Stimulated activated CD8-positive, alpha-beta memory T cell treated with anti-CD3 and anti-CD28 coated beads, Interleukin-7, amount 100 ng/mL, for 24 hours (primary cell): Measurements from ENCODE around the gene VEZT.
"Not testable (repeated sequence)": the region's sequence is repeated elsewhere in the genome, so short reads cannot be mapped to it uniquely, and the experiment has no call there.

ENCODE experiments used
- DNase-seq: peaks from one replicate; pipeline ENCODE4 v3.0.0-alpha.2; 2020; ENCODE audit warnings: low read depth

VEZT gene

DNA sequence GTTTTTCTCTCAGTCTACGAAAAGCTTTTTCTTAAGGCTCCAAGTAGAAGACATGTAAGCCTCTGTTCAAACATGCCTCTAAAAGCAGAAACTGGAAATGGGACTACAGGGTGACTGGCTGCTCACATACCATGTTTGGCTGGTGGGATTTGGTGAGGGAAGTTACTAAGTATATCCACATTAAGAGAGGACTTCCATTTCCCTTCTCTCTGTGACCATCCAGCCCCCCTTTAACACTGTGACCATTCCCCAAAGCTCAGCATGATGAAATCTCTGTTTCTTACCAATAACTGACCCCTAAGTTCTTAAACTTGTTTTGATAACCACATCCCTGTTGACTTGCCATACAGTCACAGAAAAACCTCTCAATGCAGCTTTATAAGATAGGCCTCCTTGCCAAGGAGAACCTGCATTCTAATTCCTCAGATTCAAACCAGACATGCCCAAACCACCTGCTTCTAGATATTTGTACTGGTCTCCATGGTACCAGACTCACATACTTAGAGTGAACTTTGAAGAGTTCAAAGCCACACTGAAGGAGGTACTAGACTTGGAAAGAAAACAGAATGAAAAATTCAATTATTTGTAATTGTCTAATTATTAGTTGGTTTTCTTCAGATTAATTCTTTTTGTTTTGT lies 102.2 kb downstream of the VEZT start:
- DNase-seq, result no peak

GRCh38 chr12:95321516-95322246 lies 104.1 kb downstream of the VEZT start:
- DNase-seq, result no peak

GRCh38 chr12:95322326-95322725 lies 104.7 kb downstream of the VEZT start:
- DNase-seq, result no peak

DNA sequence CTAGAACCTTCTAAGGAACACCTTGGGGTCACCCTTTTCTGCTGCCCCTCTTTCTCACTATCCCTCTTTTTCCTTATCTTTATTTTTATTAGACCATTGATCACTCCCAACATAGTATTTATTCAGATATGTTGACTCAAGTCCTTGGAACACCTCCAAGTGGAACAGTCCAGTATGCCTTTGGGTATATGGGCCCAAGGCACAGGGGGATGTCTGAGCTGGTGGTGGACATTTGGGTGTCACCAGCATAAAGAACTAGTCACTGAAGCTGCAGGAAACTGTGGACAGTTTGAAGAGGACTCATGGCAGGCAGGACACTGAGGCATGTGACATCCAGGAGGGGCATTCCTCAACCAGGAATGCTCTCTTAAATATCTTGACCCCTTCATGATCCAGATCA lies 105.6 kb downstream of the VEZT start:
- no peak for DNase-seq

GRCh38 chr12:95324246-95324645 lies 106.6 kb downstream of the VEZT start:
- not testable (repeated sequence) for DNase-seq

GRCh38 chr12:95325501-95325900 lies 107.9 kb downstream of the VEZT start:
- no peak for DNase-seq

DNA sequence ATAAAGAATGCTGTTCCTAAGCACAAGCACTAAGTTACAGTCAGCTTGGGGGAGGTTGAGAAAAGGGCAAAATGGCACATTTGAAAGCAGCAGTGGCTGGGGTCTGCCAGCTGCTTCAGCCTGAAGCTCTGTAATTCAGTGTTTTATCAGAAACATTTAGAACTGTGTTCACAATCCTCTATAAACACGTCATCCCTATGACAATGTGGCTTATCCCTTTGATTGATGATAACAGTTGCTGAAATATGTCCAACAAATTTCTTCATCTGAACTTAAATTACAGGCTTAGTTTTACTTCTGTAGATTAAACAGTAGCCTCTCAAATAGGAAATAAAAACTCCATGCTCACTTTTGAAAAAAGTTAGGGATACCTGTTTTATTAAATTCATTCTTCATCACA lies 108.8 kb downstream of the VEZT start:
- DNase-seq, result no peak

GRCh38 chr12:95326855-95327254 lies 109.2 kb downstream of the VEZT start:
- DNase-seq, result no peak

DNA sequence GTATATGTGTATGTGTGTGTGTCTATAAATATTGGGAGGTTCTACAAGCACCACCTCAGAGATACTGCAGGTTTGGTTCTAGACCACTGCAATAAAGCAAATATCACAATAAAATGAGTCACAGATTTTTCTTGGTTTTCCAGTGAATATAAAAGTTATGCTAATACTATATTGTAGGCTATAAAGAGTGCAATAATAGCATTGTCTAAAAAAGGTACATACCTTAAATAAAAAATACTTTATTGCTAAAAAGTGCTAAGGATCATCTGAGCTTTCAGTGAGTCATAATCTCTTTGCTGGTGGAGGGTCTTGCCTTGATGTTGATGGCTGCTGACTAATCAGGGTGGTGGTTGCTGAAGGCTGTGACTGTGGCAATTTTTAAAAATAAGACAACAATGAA lies 111.1 kb downstream of the VEZT start:
- DNase-seq, result no peak

DNA sequence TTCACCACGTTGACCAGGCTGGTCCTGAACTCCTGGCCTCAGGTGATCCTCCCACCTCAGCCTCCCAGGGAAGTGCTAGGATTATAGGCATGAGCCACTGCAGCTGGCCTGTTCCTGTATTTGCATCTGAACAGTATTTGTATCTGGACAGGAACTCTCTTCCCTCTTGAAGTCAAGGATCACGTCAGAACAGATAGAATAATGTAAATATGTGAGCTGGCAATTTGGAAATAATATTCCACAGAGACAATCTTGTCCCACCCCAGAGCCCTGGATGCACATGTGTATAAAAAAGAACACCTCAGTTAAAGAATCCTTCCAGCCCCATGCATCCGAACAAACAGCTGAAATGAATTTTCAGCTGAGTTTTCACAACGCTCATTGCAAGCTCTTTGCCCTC lies 118.3 kb downstream of the VEZT start:
- DNase-seq, result no peak

- DNase-seq, result no peak
These were observed 118.9 kb downstream of the VEZT start for GRCh38 chr12:95336387-95337067.

- no peak for DNase-seq
These were observed 119.5 kb downstream of the VEZT start for GRCh38 chr12:95337146-95337545.

- DNase-seq, result no peak
These were observed 121.6 kb downstream of the VEZT start for GRCh38 chr12:95339086-95339788.

DNA sequence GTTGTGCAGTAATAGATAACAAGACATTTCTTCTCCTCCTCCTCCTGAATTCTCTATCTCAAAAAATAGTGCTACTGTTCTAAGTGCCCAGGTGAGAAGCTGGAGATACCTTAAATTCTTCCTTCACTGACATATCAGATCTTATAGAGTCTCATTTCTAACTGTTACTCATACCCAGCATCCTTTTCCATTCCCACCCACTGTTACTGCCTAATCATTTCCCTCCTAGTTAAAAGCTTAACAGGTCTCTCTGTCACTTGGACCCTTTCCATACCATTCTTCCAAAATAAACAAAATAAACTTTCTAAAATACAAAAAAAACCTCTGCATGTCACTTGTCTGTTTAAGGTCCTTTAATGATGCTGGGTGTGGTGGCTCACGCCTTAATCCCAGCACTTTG lies 124.4 kb downstream of the VEZT start:
- no peak for DNase-seq

DNA sequence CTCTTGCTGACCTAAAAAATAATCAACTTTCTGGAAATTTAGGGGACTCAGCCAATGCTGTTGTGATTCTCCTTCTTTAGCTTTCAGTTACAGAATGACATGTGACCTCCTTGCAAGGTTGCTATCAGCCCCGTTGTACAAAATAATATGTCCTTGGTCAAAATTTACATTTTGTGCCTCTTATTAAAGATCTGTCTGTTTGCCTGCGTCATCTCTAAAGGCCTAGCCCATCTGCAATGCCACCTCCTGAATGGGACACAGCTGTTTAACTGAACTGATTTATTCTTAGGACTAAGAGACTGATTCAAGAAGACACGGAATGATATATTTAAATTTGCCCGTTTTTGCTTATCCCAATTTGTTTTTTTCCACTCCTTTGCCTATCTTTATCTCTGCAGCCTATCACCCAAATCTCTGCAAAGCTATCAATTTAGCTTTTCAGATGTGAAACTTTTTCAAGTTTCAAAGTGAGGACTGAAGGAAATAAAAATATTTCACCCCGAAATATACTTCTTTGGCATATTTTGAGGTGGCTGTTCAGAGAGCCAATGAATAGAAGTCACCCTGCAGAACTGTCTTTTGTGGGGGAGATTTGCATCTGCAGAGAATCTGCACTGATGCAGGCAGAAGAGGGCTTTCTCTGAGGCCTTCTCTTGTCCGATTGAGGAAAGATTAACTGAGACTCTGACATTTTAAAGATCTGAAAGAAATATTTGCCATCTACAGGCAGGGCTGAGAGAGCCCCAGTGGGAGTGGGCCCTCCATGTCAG lies 126.0 kb downstream of the VEZT start:
- DNase-seq, result no peak

DNA sequence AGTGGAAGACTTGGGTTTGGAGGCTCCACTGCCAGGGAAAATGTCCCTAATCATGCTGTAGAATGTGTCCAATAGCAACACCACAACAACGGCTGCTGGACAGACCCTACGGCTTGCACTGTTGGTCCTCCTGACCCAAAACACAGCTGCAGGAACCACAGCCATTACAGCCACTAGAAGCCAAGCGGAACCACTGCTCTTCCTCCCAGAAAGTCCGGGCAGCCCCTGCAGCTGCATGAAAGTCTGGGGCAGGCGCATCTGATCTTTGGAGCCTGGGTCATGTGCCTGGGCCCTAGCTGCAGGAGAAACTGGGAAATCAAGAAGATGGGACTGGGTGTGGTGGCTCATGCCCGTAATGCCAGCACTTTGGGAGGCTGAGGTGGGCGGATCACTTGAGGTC lies 131.7 kb downstream of the VEZT start:
- DNase-seq, result no peak

DNA sequence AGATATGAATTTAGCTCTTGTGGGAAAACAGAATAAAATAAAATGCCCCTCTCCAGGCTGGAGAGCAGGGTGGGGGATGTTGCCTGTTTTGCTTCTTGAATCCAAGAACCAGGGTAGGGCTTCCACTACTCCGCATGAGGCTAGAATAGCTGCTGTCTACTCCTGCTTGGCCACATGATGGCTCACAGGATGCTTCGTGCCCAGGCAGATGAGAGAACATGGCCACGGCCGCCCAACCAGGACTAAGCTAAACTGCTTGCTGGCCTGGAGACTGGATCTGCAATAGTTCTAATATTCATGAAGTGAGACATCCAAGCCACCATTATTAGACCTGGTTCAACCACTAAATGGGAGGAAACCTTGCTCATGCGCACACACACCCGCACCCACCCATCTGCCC lies 134.1 kb downstream of the VEZT start:
- DNase-seq, result no peak
